SK-N-SH treated with all-trans-retinoic acid at 6 μM for 48 hours (cell line): ENCODE results near the gene SAMD4A.

ENCODE experiments used
- ATAC-seq: fragments of 200-7000 bp; cut with Tn5 transposase; 3 replicates; pipeline ENCODE4 v1.9.1; 2020; ENCODE audit warnings: mild to moderate bottlenecking, moderate library complexity
- ARNTL ChIP-seq: fragments of 450-650 bp; formaldehyde crosslinking; IDR thresholded peaks from 2 replicates; pipeline ENCODE4 v1.5.0; 2020; ENCODE audit warnings: low read depth, mild to moderate bottlenecking, moderate library complexity, borderline replicate concordance
- BACH2 ChIP-seq: fragments of 250-450 bp; sonication (Bioruptor Pico); IDR thresholded peaks from 2 replicates; pipeline ENCODE4 v1.9.0; 2021; ENCODE audit warnings: mild to moderate bottlenecking, borderline replicate concordance
- CREB5 ChIP-seq: fragments of 250-450 bp; sonication (Bioruptor Pico); IDR thresholded peaks from 2 replicates; pipeline ENCODE4 v1.5.1; 2020; ENCODE audit warnings: low read depth, mild to moderate bottlenecking, moderate library complexity
- CSDC2 ChIP-seq: fragments of 250-450 bp; sonication (Bioruptor Pico); IDR thresholded peaks from 2 replicates; pipeline ENCODE4 v1.5.0; 2020; ENCODE audit warnings: mild to moderate bottlenecking, moderate library complexity
- CSRNP3 ChIP-seq: fragments of 250-450 bp; sonication (Bioruptor Pico); IDR thresholded peaks from 2 replicates; pipeline ENCODE4 v1.5.1; 2021; ENCODE audit warnings: mild to moderate bottlenecking, moderate library complexity
- ESRRG ChIP-seq: fragments of 250-450 bp; sonication (Bioruptor Pico); IDR thresholded peaks from 2 replicates; pipeline ENCODE4 v1.6.1; 2021; ENCODE audit warnings: mild to moderate bottlenecking
- GLIS3 ChIP-seq: fragments of 250-450 bp; sonication (Bioruptor Pico); IDR thresholded peaks from 2 replicates; pipeline ENCODE4 v1.5.0; 2020; ENCODE audit warnings: mild to moderate bottlenecking, moderate library complexity
- ISL1 ChIP-seq: fragments of 250-450 bp; sonication (Bioruptor Pico); IDR thresholded peaks from 2 replicates; pipeline ENCODE4 v2.1.2; 2022; ENCODE audit warnings: mild to moderate bottlenecking, moderate library complexity
- OSR1 ChIP-seq: fragments of 250-450 bp; sonication (Bioruptor Pico); IDR thresholded peaks from 2 replicates; pipeline ENCODE4 v1.8.0; 2022; ENCODE audit warnings: moderate library complexity, mild to moderate bottlenecking, inconsistent platforms
- PATZ1 ChIP-seq: fragments of 250-450 bp; sonication (Bioruptor Pico); IDR thresholded peaks from 2 replicates; pipeline ENCODE4 v1.8.0; 2020; ENCODE audit warnings: mild to moderate bottlenecking, moderate library complexity, borderline replicate concordance
- PPARA ChIP-seq: fragments of 250-450 bp; sonication (Bioruptor Pico); IDR thresholded peaks from 2 replicates; pipeline ENCODE4 v1.5.0; 2020; ENCODE audit warnings: mild to moderate bottlenecking, borderline replicate concordance
- RARB ChIP-seq: fragments of 250-450 bp; sonication (Bioruptor Pico); IDR thresholded peaks from 2 replicates; pipeline ENCODE4 v1.8.0; 2021; ENCODE audit warnings: mild to moderate bottlenecking, moderate library complexity
- SNAI2 ChIP-seq: fragments of 250-450 bp; sonication (Bioruptor Pico); IDR thresholded peaks from 2 replicates; pipeline ENCODE4 v1.5.0; 2020; ENCODE audit warnings: mild to moderate bottlenecking, moderate library complexity
- TCF4 ChIP-seq: fragments of 250-450 bp; sonication (Bioruptor Pico); IDR thresholded peaks from 2 replicates; pipeline ENCODE4 v1.8.0; 2021; ENCODE audit warnings: mild to moderate bottlenecking, moderate library complexity, borderline replicate concordance
- TOX ChIP-seq: fragments of 250-450 bp; sonication (Bioruptor Pico); IDR thresholded peaks from 2 replicates; pipeline ENCODE4 v1.8.0; 2021; ENCODE audit warnings: mild to moderate bottlenecking, moderate library complexity, borderline replicate concordance
- ZC3H10 ChIP-seq: fragments of 250-450 bp; sonication (Bioruptor Pico); IDR thresholded peaks from 2 replicates; pipeline ENCODE4 v1.5.1; 2021; ENCODE audit warnings: mild to moderate bottlenecking, moderate library complexity
- ZFP3 ChIP-seq: fragments of 250-450 bp; sonication (Bioruptor Pico); IDR thresholded peaks from 2 replicates; pipeline ENCODE4 v1.5.0; 2020; ENCODE audit warnings: mild to moderate bottlenecking, moderate library complexity
- ZFP30 ChIP-seq: fragments of 450-650 bp; formaldehyde crosslinking; IDR thresholded peaks from 2 replicates; pipeline ENCODE4 v1.5.0; 2022; ENCODE audit warnings: mild to moderate bottlenecking, moderate library complexity
- ZNF565 ChIP-seq: fragments of 450-650 bp; formaldehyde crosslinking; conservative IDR thresholded peaks from 2 replicates; pipeline ENCODE4 v1.5.0; 2020; ENCODE audit warnings: low read depth, mild to moderate bottlenecking, moderate library complexity
- ZNF70 ChIP-seq: fragments of 450-650 bp; formaldehyde crosslinking; IDR thresholded peaks from 2 replicates; pipeline ENCODE4 v1.5.0; 2020; ENCODE audit warnings: mild to moderate bottlenecking, moderate library complexity
- ZNF8 ChIP-seq: fragments of 450-650 bp; formaldehyde crosslinking; IDR thresholded peaks from 2 replicates; pipeline ENCODE4 v1.5.0; 2020; ENCODE audit warnings: mild to moderate bottlenecking, moderate library complexity
- TF ChIP-seq, protein P1 (sequence below): fragments of 250-450 bp; sonication (Bioruptor Pico); IDR thresholded peaks from 2 replicates; pipeline ENCODE4 v1.8.0; 2021; ENCODE audit warnings: low read depth, mild to moderate bottlenecking, moderate library complexity, borderline replicate concordance
- TF ChIP-seq, protein P2 (sequence below): fragments of 250-450 bp; sonication (Bioruptor Pico); IDR thresholded peaks from 2 replicates; pipeline ENCODE4 v1.5.0; 2020; ENCODE audit warnings: mild to moderate bottlenecking, moderate library complexity

The SAMD4A gene

DNA sequence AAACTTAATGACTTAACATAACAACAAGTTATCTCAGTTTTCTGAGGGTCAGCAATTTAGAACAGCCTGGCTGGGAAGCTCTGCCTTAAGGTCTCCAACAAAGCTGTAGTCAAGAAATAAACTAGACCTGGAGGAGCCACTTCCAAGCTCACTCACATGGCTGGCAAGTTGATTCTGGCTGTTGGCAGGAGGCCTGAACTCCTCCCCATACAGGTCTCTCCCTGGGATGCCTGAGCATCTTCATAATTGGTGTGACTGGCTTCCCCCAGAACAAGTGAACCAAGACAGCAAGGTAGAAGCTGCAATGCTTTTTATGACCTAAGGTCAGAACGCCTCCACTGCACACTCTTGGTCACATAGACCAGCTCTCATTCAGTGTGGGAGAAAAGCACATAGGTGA is 128.3 kb downstream of the SAMD4A start:
- TF ChIP-seq PATZ1 (CRISPR knock-in tag) (no peak), ZNF565 (CRISPR knock-in tag) (no peak), ZNF70 (no peak), ZFP3 (CRISPR knock-in tag) (no peak), TCF4 (CRISPR knock-in tag) (no peak), ZNF8 (CRISPR knock-in tag) (no peak), RARB (CRISPR knock-in tag) (no peak), GLIS3 (no peak), CSRNP3 (no peak)
- no peak for ATAC-seq

DNA sequence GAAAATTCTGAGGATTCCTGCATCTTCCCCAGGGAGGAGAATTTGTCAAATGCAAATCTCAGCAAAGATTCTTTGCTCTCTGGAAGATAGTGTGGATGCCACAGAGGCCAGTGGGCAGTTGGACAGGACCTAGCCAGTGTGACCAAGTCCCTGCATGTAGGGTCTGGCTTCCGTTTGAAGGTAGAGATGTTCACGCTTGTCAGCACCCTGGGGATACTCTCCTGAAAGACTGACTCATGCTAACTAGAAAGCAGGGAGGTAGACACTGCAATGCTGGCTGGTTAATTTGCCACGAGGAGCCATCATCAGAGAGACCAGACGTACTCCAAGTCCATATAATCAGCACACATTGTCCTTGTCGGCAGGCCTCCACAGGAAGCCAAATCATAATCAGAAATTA is 130.1 kb downstream of the SAMD4A start:
- no peak for ATAC-seq
- TF ChIP-seq RARB (CRISPR knock-in tag), result no peak
- no peak for TF ChIP-seq ESRRG (CRISPR knock-in tag)
- TF ChIP-seq, protein P1, sequence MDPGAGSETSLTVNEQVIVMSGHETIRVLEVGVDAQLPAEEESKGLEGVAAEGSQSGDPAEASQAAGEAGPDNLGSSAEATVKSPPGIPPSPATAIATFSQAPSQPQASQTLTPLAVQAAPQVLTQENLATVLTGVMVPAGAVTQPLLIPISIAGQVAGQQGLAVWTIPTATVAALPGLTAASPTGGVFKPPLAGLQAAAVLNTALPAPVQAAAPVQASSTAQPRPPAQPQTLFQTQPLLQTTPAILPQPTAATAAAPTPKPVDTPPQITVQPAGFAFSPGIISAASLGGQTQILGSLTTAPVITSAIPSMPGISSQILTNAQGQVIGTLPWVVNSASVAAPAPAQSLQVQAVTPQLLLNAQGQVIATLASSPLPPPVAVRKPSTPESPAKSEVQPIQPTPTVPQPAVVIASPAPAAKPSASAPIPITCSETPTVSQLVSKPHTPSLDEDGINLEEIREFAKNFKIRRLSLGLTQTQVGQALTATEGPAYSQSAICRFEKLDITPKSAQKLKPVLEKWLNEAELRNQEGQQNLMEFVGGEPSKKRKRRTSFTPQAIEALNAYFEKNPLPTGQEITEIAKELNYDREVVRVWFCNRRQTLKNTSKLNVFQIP (CRISPR knock-in tag), result no peak
- no peak for TF ChIP-seq ZNF8 (CRISPR knock-in tag)
- TF ChIP-seq, protein P2, sequence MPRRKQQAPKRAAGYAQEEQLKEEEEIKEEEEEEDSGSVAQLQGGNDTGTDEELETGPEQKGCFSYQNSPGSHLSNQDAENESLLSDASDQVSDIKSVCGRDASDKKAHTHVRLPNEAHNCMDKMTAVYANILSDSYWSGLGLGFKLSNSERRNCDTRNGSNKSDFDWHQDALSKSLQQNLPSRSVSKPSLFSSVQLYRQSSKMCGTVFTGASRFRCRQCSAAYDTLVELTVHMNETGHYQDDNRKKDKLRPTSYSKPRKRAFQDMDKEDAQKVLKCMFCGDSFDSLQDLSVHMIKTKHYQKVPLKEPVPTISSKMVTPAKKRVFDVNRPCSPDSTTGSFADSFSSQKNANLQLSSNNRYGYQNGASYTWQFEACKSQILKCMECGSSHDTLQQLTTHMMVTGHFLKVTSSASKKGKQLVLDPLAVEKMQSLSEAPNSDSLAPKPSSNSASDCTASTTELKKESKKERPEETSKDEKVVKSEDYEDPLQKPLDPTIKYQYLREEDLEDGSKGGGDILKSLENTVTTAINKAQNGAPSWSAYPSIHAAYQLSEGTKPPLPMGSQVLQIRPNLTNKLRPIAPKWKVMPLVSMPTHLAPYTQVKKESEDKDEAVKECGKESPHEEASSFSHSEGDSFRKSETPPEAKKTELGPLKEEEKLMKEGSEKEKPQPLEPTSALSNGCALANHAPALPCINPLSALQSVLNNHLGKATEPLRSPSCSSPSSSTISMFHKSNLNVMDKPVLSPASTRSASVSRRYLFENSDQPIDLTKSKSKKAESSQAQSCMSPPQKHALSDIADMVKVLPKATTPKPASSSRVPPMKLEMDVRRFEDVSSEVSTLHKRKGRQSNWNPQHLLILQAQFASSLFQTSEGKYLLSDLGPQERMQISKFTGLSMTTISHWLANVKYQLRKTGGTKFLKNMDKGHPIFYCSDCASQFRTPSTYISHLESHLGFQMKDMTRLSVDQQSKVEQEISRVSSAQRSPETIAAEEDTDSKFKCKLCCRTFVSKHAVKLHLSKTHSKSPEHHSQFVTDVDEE (CRISPR knock-in tag), result no peak
- TF ChIP-seq SNAI2 (CRISPR knock-in tag), result no peak
- no peak for TF ChIP-seq BACH2 (CRISPR knock-in tag)
- no peak for TF ChIP-seq PPARA (CRISPR knock-in tag)
- no peak for TF ChIP-seq TOX
- TF ChIP-seq ZNF70, result no peak
- no peak for TF ChIP-seq GLIS3
- no peak for TF ChIP-seq CREB5 (CRISPR knock-in tag)
- no peak for TF ChIP-seq OSR1
- TF ChIP-seq CSRNP3, result no peak
- no peak for TF ChIP-seq PATZ1 (CRISPR knock-in tag)
- no peak for TF ChIP-seq ARNTL (CRISPR knock-in tag)
- TF ChIP-seq ZFP30, result no peak
- TF ChIP-seq ISL1 (CRISPR knock-in tag), result no peak
- TF ChIP-seq ZC3H10 (CRISPR knock-in tag), result no peak
- no peak for TF ChIP-seq CSDC2 (CRISPR knock-in tag)
